Measurements from ENCODE around the gene EXOC1. TPM values are rescaled to one million over a fixed set of nuclear protein-coding genes. Genes with fewer than 3 reads are reported as not detected.

The EXOC1 gene, protein sequence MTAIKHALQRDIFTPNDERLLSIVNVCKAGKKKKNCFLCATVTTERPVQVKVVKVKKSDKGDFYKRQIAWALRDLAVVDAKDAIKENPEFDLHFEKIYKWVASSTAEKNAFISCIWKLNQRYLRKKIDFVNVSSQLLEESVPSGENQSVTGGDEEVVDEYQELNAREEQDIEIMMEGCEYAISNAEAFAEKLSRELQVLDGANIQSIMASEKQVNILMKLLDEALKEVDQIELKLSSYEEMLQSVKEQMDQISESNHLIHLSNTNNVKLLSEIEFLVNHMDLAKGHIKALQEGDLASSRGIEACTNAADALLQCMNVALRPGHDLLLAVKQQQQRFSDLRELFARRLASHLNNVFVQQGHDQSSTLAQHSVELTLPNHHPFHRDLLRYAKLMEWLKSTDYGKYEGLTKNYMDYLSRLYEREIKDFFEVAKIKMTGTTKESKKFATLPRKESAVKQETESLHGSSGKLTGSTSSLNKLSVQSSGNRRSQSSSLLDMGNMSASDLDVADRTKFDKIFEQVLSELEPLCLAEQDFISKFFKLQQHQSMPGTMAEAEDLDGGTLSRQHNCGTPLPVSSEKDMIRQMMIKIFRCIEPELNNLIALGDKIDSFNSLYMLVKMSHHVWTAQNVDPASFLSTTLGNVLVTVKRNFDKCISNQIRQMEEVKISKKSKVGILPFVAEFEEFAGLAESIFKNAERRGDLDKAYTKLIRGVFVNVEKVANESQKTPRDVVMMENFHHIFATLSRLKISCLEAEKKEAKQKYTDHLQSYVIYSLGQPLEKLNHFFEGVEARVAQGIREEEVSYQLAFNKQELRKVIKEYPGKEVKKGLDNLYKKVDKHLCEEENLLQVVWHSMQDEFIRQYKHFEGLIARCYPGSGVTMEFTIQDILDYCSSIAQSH
- 10 to 100 TPM; 41.9 to 50.7 TPM for total RNA-seq
- polyA plus RNA-seq = 10 to 100 TPM in 1 of 2 donors, 1 to 10 TPM in 1; 9.4 to 20.9 TPM

DNA sequence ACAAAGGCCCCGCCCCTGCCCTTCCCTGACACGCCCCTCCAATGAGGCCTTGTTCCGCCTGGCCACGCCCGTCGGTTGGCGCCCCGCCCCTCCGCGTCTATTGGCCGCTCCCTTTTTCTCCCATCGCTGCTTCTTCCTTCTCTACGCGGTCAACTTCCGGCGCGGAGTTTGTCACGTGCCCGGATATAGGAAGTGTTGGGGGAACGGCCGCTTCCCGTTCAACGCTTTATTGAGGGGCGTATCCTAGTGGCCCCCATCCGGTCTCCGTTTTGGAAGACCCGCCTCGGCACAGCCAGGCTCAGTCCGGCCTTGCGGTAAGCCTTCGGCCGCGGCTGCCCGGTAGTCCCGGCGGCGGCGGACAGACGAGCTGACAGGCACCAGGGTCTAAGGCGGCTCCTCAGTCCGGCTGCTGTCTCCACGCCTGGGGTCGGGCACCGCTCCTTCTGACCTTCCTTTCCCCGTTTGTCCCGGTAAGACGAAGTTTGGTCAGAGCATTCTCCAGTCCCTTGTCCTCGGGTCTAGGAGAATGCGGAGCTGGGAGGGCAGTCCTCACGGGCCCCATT is at the start of gene EXOC1:
Gene EXOC1 (plus strand): TSS at position 165 of the 563 bp plus-strand sequence. CDS start 4,676 bp downstream, outside the sequence.
- no peaks in the 10 kb centered on the region for H3K36me3 ChIP-seq (ENCODE audit: insufficient read depth, low read length)
- Mint-ChIP-seq H3K4me3 (peak within 1 kb of the TSS in 4 of 8 donors; percentile 40 to 67 (median 46)), H3K36me3 (peaks cover 14 to 20% of the 10 kb centered on the region in 2 donors), H3K4me1 (peaks cover 30 to 47% (median 38%) of the 10 kb centered on the region in 4 donors), H3K27ac (peak within 1 kb of the TSS in 5 of 7 donors; percentile 36 to 96 (median 84)), H3K27me3 (no peaks in the 10 kb centered on the region), H3K9me3 (peaks cover 0 to 2% (median 0%) of the 10 kb centered on the region in 8 donors)
- no peaks in the 10 kb centered on the region for H3K27me3 ChIP-seq (ENCODE audit: insufficient read depth, low read length)
- DNase-seq = peak; percentile 93 to 96 (median 93)
- CTCF ChIA-PET (ENCODE audit: partially characterized antibody) = interaction anchor here (0.6 to 6.0 kb wide), 5 partner anchors 10 to 508 kb away, joined by 3 to 29 read pairs (median 5); partner anchors contain the start of genes CEP135 and SRD5A3
- intact Hi-C loops (cut with micrococcal nuclease) = loop anchor here (1.0 to 5.0 kb wide), 7 partner anchors 95 to 1124 kb away; partner anchors contain the start of genes CEP135, CLOCK, NOA1 and POLR2B
- peak within 1 kb of the TSS; percentile 83 to 97 for H3K4me3 ChIP-seq (ENCODE audit: low read length in 2 of 2)
- POLR2A ChIA-PET (ENCODE audit: partially characterized antibody) = interaction anchor here (1.3 to 2.0 kb wide), 6 partner anchors 10 to 1125 kb away, joined by 3 to 16 read pairs (median 8); partner anchors contain the start of genes CEP135, POLR2B and TMEM165
- peaks cover 44% of the 10 kb centered on the region for H3K4me1 ChIP-seq (ENCODE audit: insufficient read depth, low read length)
- no peaks in the 10 kb centered on the region for H3K9me3 ChIP-seq (ENCODE audit: control insufficient read depth in 1 of 2, low read length in 2 of 2)
- peak within 1 kb of the TSS; percentile 81 for H3K27ac ChIP-seq (ENCODE audit: low read depth, low read length)

DNA sequence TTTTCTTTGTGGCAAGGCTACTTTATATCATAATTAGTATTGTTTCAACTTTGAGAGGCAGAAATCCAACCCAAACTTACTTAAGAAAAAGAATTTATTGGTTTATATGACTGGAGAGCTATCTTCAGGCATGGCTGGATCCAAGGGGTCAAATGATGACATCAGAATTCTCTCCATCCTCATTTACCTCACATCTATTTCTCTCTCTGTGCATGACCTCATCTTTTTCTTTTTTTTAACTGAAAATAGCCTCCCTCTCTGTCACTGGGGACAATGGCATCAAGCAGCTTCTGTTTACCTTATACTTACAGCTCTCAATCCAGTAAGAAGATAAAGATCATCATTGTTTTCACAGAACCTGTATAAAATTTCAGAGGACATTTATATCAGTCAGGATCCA is 45.9 kb upstream of the EXOC1 start:
- H3K27me3 Mint-ChIP-seq = peaks cover 3 to 14% of the 10 kb centered on the region in 2 donors
- H3K27ac Mint-ChIP-seq = no peak overlapping the region
- H3K36me3 Mint-ChIP-seq = no peaks in the 10 kb centered on the region
- H3K4me1 ChIP-seq (ENCODE audit: insufficient read depth, low read length) = no peaks in the 10 kb centered on the region
- no peaks in the 10 kb centered on the region for H3K4me1 Mint-ChIP-seq
- peaks cover 0 to 4% (median 0%) of the 10 kb centered on the region in 8 donors for H3K9me3 Mint-ChIP-seq
- CTCF ChIA-PET (ENCODE audit: partially characterized antibody) = no interaction called here
- no peaks in the 10 kb centered on the region for H3K9me3 ChIP-seq (ENCODE audit: control insufficient read depth in 1 of 2, low read length in 2 of 2)
- POLR2A ChIA-PET (ENCODE audit: partially characterized antibody) = no interaction called here
- no peak overlapping the region for H3K27ac ChIP-seq (ENCODE audit: low read depth, low read length)
- no peak overlapping the region for H3K4me3 Mint-ChIP-seq
- no peak overlapping the region for H3K4me3 ChIP-seq (ENCODE audit: low read length in 2 of 2)
- no peak for DNase-seq
- no peaks in the 10 kb centered on the region for H3K36me3 ChIP-seq (ENCODE audit: insufficient read depth, low read length)
- H3K27me3 ChIP-seq (ENCODE audit: insufficient read depth, low read length) = no peaks in the 10 kb centered on the region
- intact Hi-C loops (cut with micrococcal nuclease) = no loop called here

- H3K4me3 ChIP-seq (ENCODE audit: low read length in 2 of 2) = no peak overlapping the region
- no peak overlapping the region for H3K4me3 Mint-ChIP-seq
- DNase-seq = no peak
- ChIA-PET CTCF (ENCODE audit: partially characterized antibody) (no interaction called here), POLR2A (ENCODE audit: partially characterized antibody) (no interaction called here)
- H3K27ac Mint-ChIP-seq = no peak overlapping the region
- no peaks in the 10 kb centered on the region for H3K4me1 Mint-ChIP-seq
- H3K27me3 ChIP-seq (ENCODE audit: insufficient read depth, low read length) = no peaks in the 10 kb centered on the region
- H3K9me3 Mint-ChIP-seq = peaks cover 0 to 4% (median 0%) of the 10 kb centered on the region in 8 donors
- no peaks in the 10 kb centered on the region for H3K36me3 Mint-ChIP-seq
- no peaks in the 10 kb centered on the region for H3K9me3 ChIP-seq (ENCODE audit: control insufficient read depth in 1 of 2, low read length in 2 of 2)
- H3K27me3 Mint-ChIP-seq = peaks cover 4 to 14% of the 10 kb centered on the region in 2 donors
- H3K4me1 ChIP-seq (ENCODE audit: insufficient read depth, low read length) = no peaks in the 10 kb centered on the region
- no peaks in the 10 kb centered on the region for H3K36me3 ChIP-seq (ENCODE audit: insufficient read depth, low read length)
- intact Hi-C loops (cut with micrococcal nuclease) = no loop called here
- no peak overlapping the region for H3K27ac ChIP-seq (ENCODE audit: low read depth, low read length)
Observed at GRCh38 chr4:55808186-55808585, 45.3 kb upstream of the EXOC1 start.

- H3K36me3 ChIP-seq (ENCODE audit: insufficient read depth, low read length) = no peaks in the 10 kb centered on the region
- H3K36me3 Mint-ChIP-seq = no peaks in the 10 kb centered on the region
- H3K27ac Mint-ChIP-seq = no peak overlapping the region
- ChIA-PET POLR2A (ENCODE audit: partially characterized antibody) (no interaction called here), CTCF (ENCODE audit: partially characterized antibody) (no interaction called here)
- no peaks in the 10 kb centered on the region for H3K4me1 Mint-ChIP-seq
- no peaks in the 10 kb centered on the region for H3K9me3 ChIP-seq (ENCODE audit: control insufficient read depth in 1 of 2, low read length in 2 of 2)
- H3K9me3 Mint-ChIP-seq = peaks cover 0 to 4% (median 0%) of the 10 kb centered on the region in 8 donors
- H3K4me3 ChIP-seq (ENCODE audit: low read length in 2 of 2) = no peak overlapping the region
- DNase-seq = no peak
- H3K27ac ChIP-seq (ENCODE audit: low read depth, low read length) = no peak overlapping the region
- peaks cover 4 to 14% of the 10 kb centered on the region in 2 donors for H3K27me3 Mint-ChIP-seq
- H3K27me3 ChIP-seq (ENCODE audit: insufficient read depth, low read length) = no peaks in the 10 kb centered on the region
- intact Hi-C loops (cut with micrococcal nuclease) = no loop called here
- H3K4me1 ChIP-seq (ENCODE audit: insufficient read depth, low read length) = no peaks in the 10 kb centered on the region
- no peak overlapping the region for H3K4me3 Mint-ChIP-seq
Observed at GRCh38 chr4:55808632-55809031, 44.8 kb upstream of the EXOC1 start.

GRCh38 chr4:55817691-55818090 is 35.8 kb upstream of the EXOC1 start:
- CTCF ChIA-PET (ENCODE audit: partially characterized antibody) = no interaction called here
- no peak for DNase-seq
- H3K36me3 ChIP-seq (ENCODE audit: insufficient read depth, low read length) = no peaks in the 10 kb centered on the region

DNA sequence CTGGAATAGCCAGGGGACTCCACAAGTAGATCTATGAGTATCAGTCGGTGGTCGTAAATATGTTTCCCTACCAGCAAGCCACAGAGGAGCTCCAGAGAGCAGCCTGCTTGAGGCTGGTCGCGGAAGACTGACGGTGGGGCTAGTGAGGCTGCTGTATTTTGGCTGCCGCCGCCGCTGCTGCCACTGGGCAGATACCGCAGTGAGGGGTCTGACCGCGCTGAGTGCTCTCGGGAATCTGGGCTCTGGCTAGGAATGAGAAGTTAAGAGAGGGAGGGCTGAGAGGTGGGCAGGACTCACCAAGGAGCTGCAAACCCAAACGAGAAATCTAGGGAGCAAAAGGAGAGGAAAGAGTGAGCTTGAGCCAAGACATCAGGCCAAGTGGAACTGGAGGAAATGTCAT is 33.8 kb upstream of the EXOC1 start, which contains the start of gene EXOC1L:
Gene EXOC1L (plus strand): TSS at position 157 of the 400 bp plus-strand sequence. CDS start 237 bp downstream, at position 394.
- H3K9me3 Mint-ChIP-seq = no peaks in the 10 kb centered on the region
- Histone ChIP-seq H3K4me1 (ENCODE audit: insufficient read depth, low read length) (no peaks in the 10 kb centered on the region), H3K9me3 (ENCODE audit: control insufficient read depth in 1 of 2, low read length in 2 of 2) (no peaks in the 10 kb centered on the region), H3K27me3 (ENCODE audit: insufficient read depth, low read length) (no peaks in the 10 kb centered on the region), H3K27ac (ENCODE audit: low read depth, low read length) (no peak within 1 kb of the TSS), H3K36me3 (ENCODE audit: insufficient read depth, low read length) (no peaks in the 10 kb centered on the region), H3K4me3 (ENCODE audit: low read length in 2 of 2) (no peak within 1 kb of the TSS)
- peak within 1 kb of the TSS in 7 of 8 donors; percentile 11 to 71 (median 59) for H3K4me3 Mint-ChIP-seq
- H3K27ac Mint-ChIP-seq = peak within 1 kb of the TSS in 2 of 7 donors; percentile 22 to 43
- ChIA-PET CTCF (ENCODE audit: partially characterized antibody) (no interaction called here), POLR2A (ENCODE audit: partially characterized antibody) (no interaction called here)
- no peaks in the 10 kb centered on the region for H3K36me3 Mint-ChIP-seq
- intact Hi-C loops (cut with micrococcal nuclease) = no loop called here
- peaks cover 5 to 8% (median 7%) of the 10 kb centered on the region in 4 donors for H3K4me1 Mint-ChIP-seq
- DNase-seq = no peak
- peaks cover 9 to 13% of the 10 kb centered on the region in 2 donors for H3K27me3 Mint-ChIP-seq

More at GRCh38 chr4:55817691-55818090, 35.8 kb upstream of the EXOC1 start:
- Histone ChIP-seq H3K4me3 (ENCODE audit: low read length in 2 of 2) (no peak overlapping the region), H3K27ac (ENCODE audit: low read depth, low read length) (no peak overlapping the region), H3K27me3 (ENCODE audit: insufficient read depth, low read length) (no peaks in the 10 kb centered on the region), H3K4me1 (ENCODE audit: insufficient read depth, low read length) (no peaks in the 10 kb centered on the region), H3K9me3 (ENCODE audit: control insufficient read depth in 1 of 2, low read length in 2 of 2) (no peaks in the 10 kb centered on the region)
- intact Hi-C loops (cut with micrococcal nuclease) = no loop called here
- Mint-ChIP-seq H3K9me3 (no peaks in the 10 kb centered on the region), H3K27me3 (peaks cover 11 to 13% of the 10 kb centered on the region in 2 donors), H3K27ac (no peak overlapping the region), H3K4me3 (no peak overlapping the region), H3K36me3 (no peaks in the 10 kb centered on the region), H3K4me1 (peaks cover 5 to 8% (median 7%) of the 10 kb centered on the region in 4 donors)
- POLR2A ChIA-PET (ENCODE audit: partially characterized antibody) = no interaction called here
